ENCODE results near the gene OS9. TPM values are rescaled to one million over a fixed set of nuclear protein-coding genes. Genes with fewer than 3 reads are reported as not detected.

OS9 gene
- total and polyA plus RNA-seq, 2 donors (not counting 3 experiments of a cell fraction or from before 2014, with no cell fraction given): 212 to 561 TPM

GRCh38 chr12:57750561-57751431, 56.9 kb downstream of the OS9 start:
- no peaks in the 10 kb centered on the region for H4K20me1 ChIP-seq (replicated peaks; ENCODE audit: control insufficient read depth, extremely low read depth, insufficient read depth, low read length)
- FAIRE-seq: no peak
- intact Hi-C loops (cut with micrococcal nuclease) (no loop called here), dilution Hi-C loops (cut with MboI; ENCODE audit: extremely low pct_ligation_motif_present, low sequenced_read_pairs) (no loop called here)
- ChIA-PET CTCF (interaction anchor here (1.9 kb wide), 1 partner anchor 25 kb away, joined by 4 read pairs; no protein-coding TSS in a partner anchor), POLR2A (no interaction called here)
- no TSS peak for BruUV-seq (replicated peaks)
- H3K9ac ChIP-seq (replicated peaks; ENCODE audit: extremely low read depth, insufficient read depth, low read length): peak overlapping the region; percentile 88
- H3K9me1 ChIP-seq (replicated peaks; ENCODE audit: control insufficient read depth, extremely low read depth, insufficient read depth, low read length): no peaks in the 10 kb centered on the region
- no peak for TF ChIP-seq POLR2A (IDR thresholded peaks at IDR 0.05; ENCODE audit: low read depth, low read length)
- peak overlapping the region; percentile 86 for H3K4me2 ChIP-seq (ENCODE audit: insufficient read depth, low read length)
- DNase-seq (ENCODE audit: low read depth, low spot score): no peak
- peaks cover 15% of the 10 kb centered on the region for H3K4me1 ChIP-seq (ENCODE audit: control insufficient read depth, extremely low read depth, insufficient read depth, low read length)
- H3K27me3 ChIP-seq (ENCODE audit: control insufficient read depth in 2 of 2, insufficient read depth in 2 of 2, low read length in 2 of 2): peaks cover 13 to 16% of the 10 kb centered on the region in 2 experiments
- no peaks in the 10 kb centered on the region for H3K9me3 ChIP-seq (replicated peaks; ENCODE audit: control insufficient read depth, insufficient read depth, low read length)
- H3K27ac ChIP-seq (ENCODE audit: insufficient read depth, low read depth, low read length): no peak overlapping the region
- peak overlapping the region; percentile 19 to 78 (median 61) for H3K4me3 ChIP-seq (replicated peaks in 1 of 3; ENCODE audit: insufficient read depth in 1 of 3, low read depth in 1 of 3, low read length in 3 of 3)
- peaks cover 4 to 22% of the 10 kb centered on the region in 2 experiments for H3K36me3 ChIP-seq (ENCODE audit: control insufficient read depth in 2 of 2, extremely low read depth in 1 of 2, insufficient read depth in 2 of 2, low read length in 2 of 2)
- no peak overlapping the region for H2AFZ ChIP-seq (ENCODE audit: low read depth, low read length)
- H3K79me2 ChIP-seq (ENCODE audit: control insufficient read depth, insufficient read depth, low read length): peaks cover 19% of the 10 kb centered on the region

GRCh38 chr12:57751432-57751787, 57.5 kb downstream of the OS9 start:
- Histone ChIP-seq H2AFZ (ENCODE audit: low read depth, low read length) (peak overlapping the region; percentile 29), H3K9me1 (replicated peaks; ENCODE audit: control insufficient read depth, extremely low read depth, insufficient read depth, low read length) (no peaks in the 10 kb centered on the region), H3K4me3 (replicated peaks in 1 of 3; ENCODE audit: insufficient read depth in 1 of 3, low read depth in 1 of 3, low read length in 3 of 3) (peak overlapping the region; percentile 19 to 78 (median 61)), H3K4me1 (ENCODE audit: control insufficient read depth, extremely low read depth, insufficient read depth, low read length) (peaks cover 17% of the 10 kb centered on the region), H4K20me1 (replicated peaks; ENCODE audit: control insufficient read depth, extremely low read depth, insufficient read depth, low read length) (no peaks in the 10 kb centered on the region), H3K79me2 (ENCODE audit: control insufficient read depth, insufficient read depth, low read length) (peaks cover 19% of the 10 kb centered on the region), H3K27ac (ENCODE audit: insufficient read depth, low read depth, low read length) (peak overlapping the region; percentile 68), H3K27me3 (ENCODE audit: control insufficient read depth in 2 of 2, insufficient read depth in 2 of 2, low read length in 2 of 2) (peaks cover 17 to 23% of the 10 kb centered on the region in 2 experiments), H3K36me3 (ENCODE audit: control insufficient read depth in 2 of 2, extremely low read depth in 1 of 2, insufficient read depth in 2 of 2, low read length in 2 of 2) (peaks cover 4 to 22% of the 10 kb centered on the region in 2 experiments), H3K9ac (replicated peaks; ENCODE audit: extremely low read depth, insufficient read depth, low read length) (peak overlapping the region; percentile 88), H3K4me2 (ENCODE audit: insufficient read depth, low read length) (peak overlapping the region; percentile 86), H3K9me3 (replicated peaks; ENCODE audit: control insufficient read depth, insufficient read depth, low read length) (no peaks in the 10 kb centered on the region)
- BruUV-seq (replicated peaks): no TSS peak
- intact Hi-C loops (cut with micrococcal nuclease): no loop called here
- TF ChIP-seq MYC (IDR thresholded peaks at IDR 0.05; ENCODE audit: low read depth, low read length) (no peak), GATA2 (IDR thresholded peaks at IDR 0.05; ENCODE audit: insufficient read depth, insufficient read length, low read depth, low read length) (no peak), EZH2 (IDR thresholded peaks at IDR 0.05; ENCODE audit: borderline replicate concordance, low read depth, low read length, severe bottlenecking) (no peak), JUN (IDR thresholded peaks at IDR 0.05; ENCODE audit: borderline replicate concordance, insufficient read depth, insufficient read length, low read depth) (no peak), CTCF (IDR thresholded peaks at IDR 0.05; ENCODE audit: extremely low read depth in 1 of 2, insufficient read depth in 1 of 2, low read depth in 1 of 2, low read length in 2 of 2) (no peak), MAX (IDR thresholded peaks at IDR 0.05; ENCODE audit: insufficient read depth, insufficient read length) (no peak), POLR2A (IDR thresholded peaks at IDR 0.05; ENCODE audit: low read depth, low read length) (no peak), POLR2AphosphoS5 (IDR thresholded peaks at IDR 0.05; ENCODE audit: insufficient read depth, low read depth, low read length) (no peak), FOS (IDR thresholded peaks at IDR 0.05; ENCODE audit: borderline replicate concordance, insufficient read depth, low read length) (no peak)
- DNase-seq (ENCODE audit: low read depth, low spot score): no peak
- dilution Hi-C loops (cut with MboI; ENCODE audit: extremely low pct_ligation_motif_present, low sequenced_read_pairs): no loop called here
- POLR2A ChIA-PET: no interaction called here
- peak; percentile 26 for FAIRE-seq
- CTCF ChIA-PET: interaction anchor here (1.2 kb wide), 1 partner anchor 25 kb away, joined by 5 read pairs; no protein-coding TSS in a partner anchor
